ENCODE measurements around the gene CDPF1. TPM values are rescaled to one million over a fixed set of nuclear protein-coding genes. Genes with fewer than 3 reads are reported as not detected.

CDPF1 gene
- total RNA-seq, 2 donors from 2014 or later: 7.5 to 8.8 TPM

DNA sequence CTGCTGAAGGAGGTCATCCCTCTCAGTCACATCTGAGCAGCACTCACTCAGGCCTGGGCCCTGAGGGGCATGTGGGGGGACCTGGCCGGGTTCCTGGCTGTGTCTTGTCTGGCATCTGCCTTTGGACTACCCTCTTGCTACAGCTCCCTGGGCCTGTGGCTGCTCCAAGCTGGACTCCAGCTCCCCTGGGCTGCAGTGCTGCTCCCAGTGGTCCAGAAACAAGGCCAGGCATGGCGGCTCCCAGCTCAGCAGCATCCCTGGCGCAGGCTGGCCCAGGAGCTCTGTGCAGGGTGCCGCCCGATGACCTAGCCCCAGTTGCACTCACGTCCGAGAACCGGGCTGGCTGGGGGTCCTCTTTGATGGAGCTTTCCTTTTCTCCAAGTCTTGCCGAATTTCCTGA, 5.3 kb downstream of the CDPF1 start:
- ATAC-seq (no peak), DNase-seq (ENCODE audit: low spot score in 2 of 2) (no peak)
- no peaks in the 10 kb centered on the region for H3K9me3 Mint-ChIP-seq
- no peaks in the 10 kb centered on the region for H3K36me3 Mint-ChIP-seq
- H3K27ac Mint-ChIP-seq: no peak overlapping the region

DNA sequence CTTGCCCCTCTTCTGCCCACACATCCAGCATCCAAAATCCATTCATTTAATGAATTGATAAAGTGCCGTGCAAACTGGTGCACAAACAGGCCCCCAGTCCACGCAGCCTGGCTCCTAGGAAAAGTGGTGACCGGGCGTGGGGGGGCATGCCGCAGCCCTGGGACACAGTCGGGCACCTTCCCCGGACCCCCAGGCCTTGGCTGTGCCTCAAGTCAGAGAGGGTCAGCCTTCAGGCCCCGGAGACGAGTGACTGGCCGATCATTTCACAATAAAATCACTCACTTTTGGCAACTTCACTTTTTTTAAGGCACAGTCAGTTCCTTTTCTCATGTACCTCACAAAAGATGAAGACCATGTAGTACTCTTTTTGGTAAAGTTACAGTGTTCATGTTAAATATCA, 8.0 kb downstream of the CDPF1 start:
- no peak for ATAC-seq
- no peaks in the 10 kb centered on the region for H3K9me3 Mint-ChIP-seq
- no peaks in the 10 kb centered on the region for H3K36me3 Mint-ChIP-seq
- H3K27ac Mint-ChIP-seq: no peak overlapping the region
- no peak for DNase-seq (ENCODE audit: low spot score in 2 of 2)

DNA sequence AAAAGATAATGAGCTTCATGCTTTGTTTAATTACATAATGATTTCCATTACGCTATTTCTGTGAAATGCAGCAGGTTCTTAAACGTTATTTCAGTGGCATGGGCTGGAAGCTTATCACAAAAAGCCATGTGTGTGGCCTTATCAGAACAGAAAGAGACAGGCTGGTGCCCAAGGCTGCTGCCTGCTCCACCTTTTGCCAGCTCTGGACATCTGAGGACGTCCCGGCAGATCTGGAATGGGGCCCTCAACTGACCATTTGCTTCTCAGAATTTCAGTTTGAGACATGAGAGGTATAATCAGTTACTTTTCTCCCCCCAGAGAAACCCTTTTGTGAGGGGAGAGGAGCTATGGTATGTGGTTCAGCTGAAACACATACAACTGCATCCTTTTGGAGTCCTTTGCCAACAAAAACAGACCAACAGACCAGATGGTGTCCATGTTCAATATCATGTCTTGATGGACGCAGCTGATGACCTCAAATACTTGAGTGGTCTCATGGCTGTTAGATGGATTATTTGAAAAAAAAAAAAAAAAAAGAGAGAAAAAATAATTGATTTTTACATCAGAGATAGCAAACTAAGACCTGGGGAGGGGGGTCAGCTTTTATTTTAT, 8.6 kb downstream of the CDPF1 start:
- DNase-seq (ENCODE audit: low spot score in 2 of 2): no peak
- no peak for ATAC-seq
- Mint-ChIP-seq H3K9me3 (no peaks in the 10 kb centered on the region), H3K27ac (no peak overlapping the region), H3K36me3 (no peaks in the 10 kb centered on the region)

DNA sequence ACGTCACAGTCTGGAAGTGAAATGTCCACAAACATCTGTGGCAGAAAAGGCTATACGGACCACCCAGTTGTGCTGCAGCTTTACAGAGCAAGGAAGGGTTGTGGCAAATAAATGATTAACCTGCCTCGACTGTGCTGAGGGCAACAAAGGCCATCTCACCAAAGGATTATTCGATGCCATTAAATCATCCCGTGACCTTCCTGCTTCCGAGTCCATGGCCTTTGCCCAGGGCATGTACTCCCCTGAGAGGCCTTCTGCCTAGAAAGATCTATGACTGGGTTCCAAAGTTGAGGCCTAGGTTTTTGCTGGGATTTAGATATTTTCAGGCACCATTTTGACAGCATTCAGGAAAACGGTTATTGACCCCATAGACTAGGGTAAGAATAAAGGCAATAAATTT, 9.2 kb downstream of the CDPF1 start:
- Mint-ChIP-seq H3K36me3 (no peaks in the 10 kb centered on the region), H3K9me3 (no peaks in the 10 kb centered on the region), H3K27ac (no peak overlapping the region)
- DNase-seq (ENCODE audit: low spot score in 2 of 2) (no peak), ATAC-seq (no peak)

DNA sequence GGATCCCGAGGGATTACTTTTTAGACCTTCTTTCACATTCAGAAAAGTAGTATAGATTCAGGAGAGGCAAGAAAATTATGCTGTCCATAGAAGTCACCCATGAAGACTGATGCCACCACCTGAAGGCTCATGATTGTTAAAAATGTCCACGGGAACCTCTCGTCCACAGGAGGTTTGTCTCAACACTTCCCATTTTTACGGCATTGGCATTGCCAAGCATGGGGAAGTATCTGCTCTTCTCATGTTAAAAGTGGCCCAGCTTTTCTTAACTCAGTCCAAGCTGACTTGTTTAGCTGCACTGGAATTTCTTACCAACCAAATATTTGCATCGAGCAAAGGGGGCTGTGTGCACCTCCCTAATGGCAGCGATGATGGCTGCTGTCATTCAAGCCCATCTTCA, 9.6 kb downstream of the CDPF1 start:
- no peaks in the 10 kb centered on the region for H3K36me3 Mint-ChIP-seq
- DNase-seq (ENCODE audit: low spot score in 2 of 2) (no peak), ATAC-seq (no peak)
- no peaks in the 10 kb centered on the region for H3K9me3 Mint-ChIP-seq
- H3K27ac Mint-ChIP-seq: no peak overlapping the region

DNA sequence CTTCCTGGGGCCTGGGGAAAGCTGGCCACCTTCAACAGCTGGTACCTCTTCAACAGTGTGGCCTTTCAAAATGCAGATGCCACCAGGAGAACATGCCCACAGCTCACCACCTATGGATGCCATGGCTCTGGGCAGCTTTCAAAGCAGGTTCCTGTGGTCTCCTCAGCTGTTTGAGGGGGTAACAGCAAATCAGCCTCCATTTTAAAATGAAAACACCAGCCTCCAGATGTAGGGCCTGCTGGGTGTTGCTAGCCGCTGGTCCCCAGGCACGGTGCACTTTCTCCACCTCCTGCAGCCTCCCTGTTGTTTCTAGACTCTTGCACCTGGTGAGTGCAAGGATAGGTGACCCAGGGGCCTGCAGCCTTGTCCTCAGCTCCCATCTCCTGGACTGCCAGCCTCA, 10.0 kb downstream of the CDPF1 start:
- no peak for ATAC-seq
- Mint-ChIP-seq H3K27ac (peak overlapping the region in 1 of 2 donors; percentile 10), H3K36me3 (no peaks in the 10 kb centered on the region), H3K9me3 (no peaks in the 10 kb centered on the region)
- DNase-seq (ENCODE audit: low spot score in 2 of 2): no peak

DNA sequence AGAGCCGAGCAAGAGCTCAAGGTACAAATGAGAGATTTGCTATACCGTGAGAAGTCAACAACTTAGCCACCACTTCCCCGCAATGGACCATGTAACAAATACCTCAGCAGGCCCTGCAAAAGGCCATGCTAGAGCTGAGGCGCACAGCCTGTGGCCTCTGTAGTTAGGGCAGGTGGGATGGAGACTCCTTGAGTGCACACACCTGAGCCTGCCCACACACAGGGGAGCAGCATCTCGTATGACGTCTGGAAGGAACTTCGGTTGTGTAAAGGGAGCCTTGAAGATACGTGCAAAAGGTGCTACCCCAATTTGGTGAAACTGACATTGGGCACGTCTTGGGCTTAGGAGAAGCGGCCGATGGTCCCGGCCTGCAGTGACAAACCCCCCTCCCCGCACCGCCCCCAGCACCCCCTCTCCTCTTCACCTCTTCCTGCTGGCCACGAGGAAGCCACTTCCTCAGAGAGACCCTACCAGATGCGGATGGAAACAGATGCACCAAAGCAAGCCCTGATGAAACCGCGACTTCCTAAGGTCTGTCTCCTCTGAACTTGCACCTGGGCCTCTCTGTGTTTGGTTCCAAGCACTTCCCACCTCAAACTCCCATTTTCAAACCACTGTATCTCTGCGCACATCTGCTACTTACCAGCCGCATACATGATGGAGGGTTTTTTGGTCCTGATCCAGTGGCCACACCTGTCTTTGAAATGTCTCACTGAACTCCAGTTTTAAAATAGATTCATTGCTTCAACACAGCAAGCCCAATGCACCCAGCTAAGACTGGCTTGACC, 10.6 kb downstream of the CDPF1 start:
- ATAC-seq (peak; percentile 26 to 37), DNase-seq (ENCODE audit: low spot score in 2 of 2) (no peak)
- Mint-ChIP-seq H3K9me3 (no peaks in the 10 kb centered on the region), H3K27ac (peak overlapping the region; percentile 10 to 25), H3K36me3 (no peaks in the 10 kb centered on the region)

DNA sequence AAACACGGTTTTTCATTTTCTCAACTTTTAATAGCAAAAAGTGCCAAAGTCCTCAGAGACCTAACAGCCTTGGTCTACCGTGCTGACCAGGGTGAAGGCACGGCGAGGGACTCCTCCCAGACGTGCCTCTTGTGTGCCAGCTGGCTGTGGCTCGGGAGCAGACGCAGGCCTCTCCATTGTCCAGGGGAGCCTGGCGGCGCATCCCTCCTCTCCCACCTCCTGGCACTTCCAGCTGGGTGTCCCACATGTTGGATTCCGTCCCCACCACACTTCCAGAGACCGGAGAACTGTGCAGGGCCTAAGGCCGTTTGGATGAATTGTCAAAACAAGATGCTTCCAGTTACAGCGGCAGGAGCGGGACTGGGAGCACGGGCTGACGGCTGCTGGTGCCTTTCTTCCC, 11.6 kb downstream of the CDPF1 start:
- no peaks in the 10 kb centered on the region for H3K9me3 Mint-ChIP-seq
- ATAC-seq: no peak

DNA sequence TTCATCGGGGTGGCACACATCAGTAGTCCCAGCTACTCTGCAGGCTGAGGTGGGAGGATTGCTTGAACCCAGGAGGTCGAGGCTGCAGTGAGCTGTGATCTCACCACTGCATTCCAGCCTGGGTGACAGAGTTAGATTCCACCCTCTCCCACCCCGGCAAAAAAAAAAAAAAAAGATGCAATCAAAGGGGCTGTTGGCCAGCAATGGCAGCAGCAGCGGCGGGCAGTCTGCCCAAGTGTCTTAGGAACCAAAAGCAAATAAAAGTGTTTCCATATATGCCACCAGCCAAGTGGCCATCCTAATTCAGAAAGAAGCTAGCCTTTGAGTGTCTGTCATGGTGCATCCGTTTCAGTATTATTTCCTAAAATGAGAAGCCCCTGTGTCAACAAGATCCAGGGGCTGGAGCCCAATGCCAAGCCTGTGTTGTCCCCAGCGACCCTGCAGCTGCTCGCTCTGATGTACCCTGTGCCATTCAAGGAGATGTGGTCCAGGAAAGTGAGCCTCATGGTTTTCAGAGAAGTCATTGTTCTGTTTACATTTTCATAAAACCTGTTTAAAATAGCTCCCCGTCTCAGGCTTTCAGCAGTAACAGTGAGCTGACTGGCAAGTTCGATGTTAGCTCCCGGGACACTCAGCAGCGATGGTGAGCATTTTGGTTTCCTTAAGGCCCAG, 12.5 kb downstream of the CDPF1 start:
- no peak for DNase-seq (ENCODE audit: low spot score in 2 of 2)
- Mint-ChIP-seq H3K27ac (no peak overlapping the region), H3K9me3 (no peaks in the 10 kb centered on the region), H3K36me3 (no peaks in the 10 kb centered on the region)
- ATAC-seq: no peak

More for the DNA sequence above, 11.6 kb downstream of the CDPF1 start:
- Mint-ChIP-seq H3K27ac (no peak overlapping the region), H3K36me3 (no peaks in the 10 kb centered on the region)
- no peak for DNase-seq (ENCODE audit: low spot score in 2 of 2)

DNA sequence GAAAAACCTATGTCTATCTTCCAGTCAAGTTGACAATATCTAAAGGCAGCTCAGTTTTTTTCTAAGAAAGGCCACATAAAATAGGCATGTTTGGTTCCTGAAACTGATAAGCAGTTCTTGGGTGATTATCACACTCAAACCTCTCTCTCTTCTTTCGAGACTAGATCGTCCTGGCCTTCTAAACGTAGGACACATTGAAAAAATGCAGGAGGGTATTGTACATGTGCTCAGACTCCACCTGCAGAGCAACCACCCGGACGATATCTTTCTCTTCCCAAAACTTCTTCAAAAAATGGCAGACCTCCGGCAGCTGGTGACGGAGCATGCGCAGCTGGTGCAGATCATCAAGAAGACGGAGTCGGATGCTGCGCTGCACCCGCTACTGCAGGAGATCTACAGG, 15.1 kb downstream of the CDPF1 start:
- Mint-ChIP-seq H3K36me3 (no peaks in the 10 kb centered on the region), H3K9me3 (no peaks in the 10 kb centered on the region), H3K27ac (no peak overlapping the region)
- ATAC-seq (no peak), DNase-seq (ENCODE audit: low spot score in 2 of 2) (no peak)

DNA sequence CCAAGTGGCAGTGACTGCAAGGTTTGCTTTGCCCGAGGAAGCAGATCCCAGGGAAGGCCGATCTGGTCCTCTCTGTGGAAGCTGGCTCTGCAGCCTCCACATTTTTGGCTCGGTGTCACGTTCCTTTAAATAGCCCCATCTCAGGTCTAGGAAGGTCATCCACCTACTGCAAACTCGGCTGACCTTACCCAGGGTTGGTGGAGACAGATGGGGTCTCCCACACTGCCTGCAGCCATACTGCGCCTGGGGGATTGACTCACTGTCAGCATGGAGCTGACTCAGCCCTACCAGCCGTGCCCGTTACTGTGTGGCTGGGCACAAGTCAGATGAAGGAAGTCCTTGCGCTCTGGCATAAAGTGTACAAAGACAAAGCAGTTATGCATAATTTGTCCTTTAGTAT, 16.9 kb downstream of the CDPF1 start:
- no peak for DNase-seq (ENCODE audit: low spot score in 2 of 2)
- no peaks in the 10 kb centered on the region for H3K9me3 Mint-ChIP-seq
- ATAC-seq: peak in 1 of 2 donors; percentile 40
- no peaks in the 10 kb centered on the region for H3K36me3 Mint-ChIP-seq
- H3K27ac Mint-ChIP-seq: no peak overlapping the region

DNA sequence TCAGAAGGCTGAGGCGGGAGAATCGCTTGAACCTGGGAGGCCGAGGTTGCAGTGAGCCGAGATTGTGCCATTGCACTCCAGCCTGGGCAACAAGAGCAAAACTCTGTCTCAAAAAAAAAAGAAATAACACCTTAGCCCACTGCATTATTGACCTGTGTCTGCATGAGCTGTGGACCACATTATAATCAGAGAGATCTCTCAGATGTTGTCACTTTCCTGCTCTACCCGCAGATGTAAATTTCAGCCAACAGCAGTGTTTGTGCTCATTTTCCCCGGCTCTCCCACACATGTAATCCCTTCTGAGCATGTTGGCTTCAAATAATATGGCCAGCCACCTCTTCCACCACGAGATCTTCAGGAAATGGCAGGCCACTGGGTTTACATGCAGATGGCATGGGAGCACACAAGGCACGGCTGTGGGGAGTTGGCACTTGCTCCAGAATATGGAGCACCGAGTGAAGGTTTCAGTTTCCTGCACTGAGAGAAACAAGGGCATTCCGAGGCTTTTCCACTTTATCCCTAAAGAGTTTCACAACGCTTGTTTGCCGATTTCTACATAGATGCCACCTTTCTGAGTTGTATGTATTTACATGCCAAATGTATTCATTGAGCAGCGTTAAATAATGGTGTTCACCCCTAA, 19.7 kb downstream of the CDPF1 start:
- H3K36me3 Mint-ChIP-seq: no peaks in the 10 kb centered on the region
- H3K27ac Mint-ChIP-seq: no peak overlapping the region
- no peak for ATAC-seq
- H3K9me3 Mint-ChIP-seq: no peaks in the 10 kb centered on the region
- DNase-seq (ENCODE audit: low spot score in 2 of 2): no peak

DNA sequence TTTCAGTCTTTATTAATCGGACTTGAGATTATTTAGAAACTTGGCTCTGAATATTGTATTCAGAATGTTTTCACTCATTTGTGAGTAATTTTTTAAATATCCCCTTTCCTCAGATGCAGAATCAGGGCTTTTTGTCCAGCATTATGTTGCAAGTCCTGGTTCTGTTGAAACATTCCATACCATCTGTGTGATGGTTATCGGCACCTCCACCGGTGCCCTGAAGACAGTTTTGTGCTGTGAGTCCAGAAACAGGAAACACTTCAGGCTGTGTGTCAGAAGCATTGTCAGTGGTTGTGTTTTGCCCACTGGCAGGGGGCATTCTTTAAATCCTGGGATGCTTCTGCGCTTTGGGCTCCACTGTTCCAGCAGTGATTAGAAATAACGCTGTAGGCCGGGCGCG, 20.4 kb downstream of the CDPF1 start:
- Mint-ChIP-seq H3K36me3 (no peaks in the 10 kb centered on the region), H3K9me3 (no peaks in the 10 kb centered on the region)
- DNase-seq (ENCODE audit: low spot score in 2 of 2): no peak

DNA sequence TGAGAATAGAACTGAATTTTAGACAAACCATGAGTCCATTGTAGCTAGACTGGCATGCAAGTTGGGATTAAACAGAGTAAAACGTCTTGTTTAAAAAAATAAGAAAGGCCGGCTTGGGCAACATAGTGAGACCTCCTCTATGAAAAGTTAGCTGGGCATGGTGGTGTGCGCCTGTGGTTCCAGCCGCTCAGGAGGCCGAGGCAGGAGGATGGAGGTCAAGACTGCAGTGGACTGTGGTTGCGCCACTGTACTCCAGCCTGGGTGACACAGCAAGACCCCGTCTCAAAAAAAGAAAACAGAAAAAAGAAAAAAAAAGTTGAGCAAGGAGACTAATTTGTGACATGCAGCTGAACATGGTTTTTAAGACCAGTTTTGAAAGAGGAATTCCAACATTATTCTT, 23.5 kb downstream of the CDPF1 start:
- ATAC-seq (no peak), DNase-seq (ENCODE audit: low spot score in 2 of 2) (no peak)
- Mint-ChIP-seq H3K27ac (no peak overlapping the region), H3K9me3 (no peaks in the 10 kb centered on the region), H3K36me3 (no peaks in the 10 kb centered on the region)

More for the DNA sequence above, 20.4 kb downstream of the CDPF1 start:
- no peak overlapping the region for H3K27ac Mint-ChIP-seq
- ATAC-seq: no peak

DNA sequence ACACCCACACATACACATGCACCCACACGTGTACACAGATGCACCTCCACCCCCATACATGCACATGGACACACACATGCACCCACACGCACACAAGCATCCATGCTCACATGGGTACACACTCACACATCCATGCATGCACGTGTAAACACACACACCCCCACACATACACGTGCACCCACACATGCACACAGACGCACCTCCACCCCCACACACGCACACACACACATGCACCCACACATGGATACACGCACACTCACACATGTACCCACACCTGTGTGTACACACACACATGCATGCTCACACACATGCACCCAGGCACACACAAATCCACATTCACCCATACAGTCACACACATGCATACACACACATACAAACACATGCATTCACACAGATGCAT, 24.5 kb downstream of the CDPF1 start:
- Mint-ChIP-seq H3K27ac (no peak overlapping the region), H3K9me3 (no peaks in the 10 kb centered on the region), H3K36me3 (peaks cover 0 to 8% of the 10 kb centered on the region in 2 donors)
- no peak for DNase-seq (ENCODE audit: low spot score in 2 of 2)
- ATAC-seq: no peak

DNA sequence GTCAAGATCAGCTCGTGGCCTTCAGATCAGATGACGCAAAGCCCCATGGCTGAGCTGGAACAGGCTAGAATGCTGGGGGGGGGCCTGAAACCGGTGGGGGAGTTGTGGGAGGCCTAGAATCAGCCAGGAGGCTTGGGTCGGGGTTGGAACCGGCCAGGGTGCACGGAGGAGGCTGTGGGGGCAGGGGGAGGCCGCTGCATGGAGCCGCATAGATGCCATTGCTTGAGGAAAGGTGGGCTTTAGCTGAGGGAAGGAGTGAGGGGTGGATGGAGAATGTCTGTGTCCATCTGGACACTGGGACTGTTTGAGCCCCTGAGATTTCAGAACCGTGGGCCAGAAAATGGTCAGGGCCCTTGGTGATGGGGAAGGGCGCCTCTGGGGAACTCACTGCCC, 25.2 kb downstream of the CDPF1 start:
- DNase-seq (ENCODE audit: low spot score in 2 of 2): no peak
- ATAC-seq: no peak
- Mint-ChIP-seq H3K27ac (peak overlapping the region in 1 of 2 donors; percentile 53), H3K36me3 (peaks cover 0 to 8% of the 10 kb centered on the region in 2 donors), H3K9me3 (no peaks in the 10 kb centered on the region)
